HepG2 (cell line): ENCODE measurements around the gene MYEOV. TPM values are rescaled to one million over a fixed set of nuclear protein-coding genes. Genes with fewer than 3 reads are reported as not detected.

ENCODE experiments used
- CENPT ChIP-seq: sonication (generic); formaldehyde crosslinking; IDR thresholded peaks from 2 replicates; pipeline ENCODE4 v1.8.0; 2022; ENCODE audit warnings: low read depth, mild to moderate bottlenecking, moderate library complexity, missing genetic modification reagents
- CREM ChIP-seq, 2 experiments: sonication (generic) in 1 of 2; formaldehyde crosslinking in 1 of 2; IDR thresholded peaks; 2 replicates each; pipeline versions ENCODE4 v1.4.0 to v1.6.1; 2016 to 2020; ENCODE audit warnings: antibody characterized with exemption in 1 of 2, mild to moderate bottlenecking in 1 of 2, missing genetic modification reagents in 1 of 2
- ELF3 ChIP-seq: IDR thresholded peaks from 2 replicates; pipeline ENCODE4 v1.6.1; 2016; ENCODE audit warnings: missing genetic modification reagents, missing compliant biosample characterization
- FOXK1 ChIP-seq: sonication (generic); formaldehyde crosslinking; IDR thresholded peaks from 2 replicates; pipeline ENCODE4 v1.4.0; 2020; ENCODE audit warnings: low read depth, missing genetic modification reagents, borderline replicate concordance
- GATAD1 ChIP-seq: IDR thresholded peaks from 2 replicates; pipeline ENCODE4 v1.6.1; 2016; ENCODE audit warnings: missing genetic modification reagents, missing compliant biosample characterization
- HMGXB4 ChIP-seq, 2 experiments: sonication (generic) in 1 of 2; formaldehyde crosslinking in 1 of 2; IDR thresholded peaks; 2 replicates each; pipeline versions ENCODE4 v1.4.0 to v1.6.1; 2018 to 2020; ENCODE audit warnings: missing genetic modification reagents in 2 of 2, borderline replicate concordance in 1 of 2, low read depth in 1 of 2, mild to moderate bottlenecking in 1 of 2, missing biosample characterization in 1 of 2
- IKZF1 ChIP-seq: fragments of 450-650 bp; IDR thresholded peaks from 2 replicates; pipeline ENCODE4 v1.7.1; 2016
- IRF2 ChIP-seq: IDR thresholded peaks from 2 replicates; pipeline ENCODE4 v1.6.1; 2018; ENCODE audit warnings: missing genetic modification reagents, missing compliant biosample characterization
- IRX3 ChIP-seq: sonication (generic); formaldehyde crosslinking; IDR thresholded peaks from 2 replicates; pipeline ENCODE4 v1.8.1; 2023; ENCODE audit warnings: mild to moderate bottlenecking, low read depth, missing genetic modification reagents, borderline replicate concordance
- LCORL ChIP-seq, 2 experiments: fragments of 450-650 bp in 1 of 2; sonication (generic) in 1 of 2; formaldehyde crosslinking in 1 of 2; IDR thresholded peaks; 2 replicates each; pipeline versions ENCODE4 v1.5.0 to v1.6.1; 2017 to 2020; ENCODE audit warnings: antibody characterized with exemption in 1 of 2, missing genetic modification reagents in 1 of 2
- MEIS1 ChIP-seq: sonication (generic); formaldehyde crosslinking; IDR thresholded peaks from 2 replicates; pipeline ENCODE4 v1.9.0; 2021; ENCODE audit warnings: mild to moderate bottlenecking, missing genetic modification reagents, moderate library complexity, borderline replicate concordance
- NR2F1 ChIP-seq, 2 experiments: fragments of 450-650 bp in 1 of 2; formaldehyde crosslinking in 1 of 2; IDR thresholded peaks; 2 replicates each; pipeline versions ENCODE4 v1.5.0 to v1.6.1; 2016 to 2020; ENCODE audit warnings: mild to moderate bottlenecking in 1 of 2, missing compliant biosample characterization in 1 of 2, missing genetic modification reagents in 1 of 2, moderate library complexity in 1 of 2
- RARA ChIP-seq: IDR thresholded peaks from 2 replicates; pipeline ENCODE4 v1.6.1; 2016; ENCODE audit warnings: missing genetic modification reagents, missing compliant biosample characterization
- REXO4 ChIP-seq: sonication (generic); formaldehyde crosslinking; IDR thresholded peaks from 2 replicates; pipeline ENCODE4 v1.8.0; 2022; ENCODE audit warnings: missing genetic modification reagents, mild to moderate bottlenecking, borderline replicate concordance
- SETDB1 ChIP-seq: sonication (generic); formaldehyde crosslinking; IDR thresholded peaks from 2 replicates; pipeline ENCODE4 v1.5.1; 2020; ENCODE audit warnings: missing genetic modification reagents, mild to moderate bottlenecking, borderline replicate concordance
- SP2 ChIP-seq: sonication (generic); formaldehyde crosslinking; IDR thresholded peaks from 2 replicates; pipeline ENCODE4 v1.5.1; 2020; ENCODE audit warnings: mild to moderate bottlenecking, missing genetic modification reagents
- TEAD3 ChIP-seq: optimal IDR thresholded peaks from 2 replicates; pipeline ENCODE3; 2016; ENCODE audit warnings: borderline replicate concordance
- ZC3H4 ChIP-seq: sonication (generic); formaldehyde crosslinking; IDR thresholded peaks from 2 replicates; pipeline ENCODE4 v1.4.0; 2020; ENCODE audit warnings: missing genetic modification reagents, borderline replicate concordance
- ZFP37 ChIP-seq: sonication (generic); formaldehyde crosslinking; IDR thresholded peaks from 2 replicates; pipeline ENCODE4 v1.4.0; 2020; ENCODE audit warnings: missing genetic modification reagents, borderline replicate concordance
- ZNF20 ChIP-seq: sonication (generic); formaldehyde crosslinking; IDR thresholded peaks from 2 replicates; pipeline ENCODE4 v1.4.0; 2020; ENCODE audit warnings: mild to moderate bottlenecking, moderate library complexity, missing genetic modification reagents
- ZNF253 ChIP-seq: sonication (generic); formaldehyde crosslinking; IDR thresholded peaks from 2 replicates; pipeline ENCODE4 v1.8.0; 2022; ENCODE audit warnings: mild to moderate bottlenecking, missing genetic modification reagents, borderline replicate concordance
- ZNF691 ChIP-seq: sonication (generic); formaldehyde crosslinking; IDR thresholded peaks from 2 replicates; pipeline ENCODE4 v1.4.0; 2020; ENCODE audit warnings: missing genetic modification reagents, low read depth, mild to moderate bottlenecking, borderline replicate concordance
- ZSCAN20 ChIP-seq: sonication (generic); formaldehyde crosslinking; IDR thresholded peaks from 2 replicates; pipeline ENCODE4 v1.4.0; 2020; ENCODE audit warnings: missing genetic modification reagents, mild to moderate bottlenecking, borderline replicate concordance
- ZSCAN21 ChIP-seq: sonication (generic); formaldehyde crosslinking; IDR thresholded peaks from 2 replicates; pipeline ENCODE4 v1.8.0; 2022; ENCODE audit warnings: mild to moderate bottlenecking, missing genetic modification reagents, moderate library complexity, borderline replicate concordance
- polyA plus RNA-seq, 8 experiments: library from polyadenylated mRNA; depleted of rRNA in 3 of 8; stranded (reverse) in 7 of 8; unstranded in 1 of 8; fragments of >200 nt; fragmentation: Illumina TruSeq in 4 of 8; extraction: Trizol in 4 of 8; gene quantifications; 2 replicates each; pipeline versions ENCODE4 v1.2.1 to v1.2.3, GENCODE V29; 2011 to 2016; ENCODE audit warnings: low read depth in 4 of 8, missing spikeins in 1 of 8, mixed read lengths in 1 of 8; ENCODE audit not compliant: insufficient read depth in 1 of 8
- total RNA-seq, 5 experiments: library from RNA; depleted of rRNA; stranded (reverse); fragments of >200 nt; fragmentation: Illumina TruSeq; extraction: Trizol; gene quantifications; 2 replicates each; pipeline ENCODE4 v1.2.3, GENCODE V29; 2016; ENCODE audit warnings: low read depth in 1 of 5
- TF ChIP-seq, protein P1 (sequence below): sonication (generic); IDR thresholded peaks from 2 replicates; pipeline ENCODE4 v1.6.1; 2016; ENCODE audit warnings: low read depth, borderline replicate concordance

Gene MYEOV
- total and polyA plus RNA-seq, 2 of the 13 experiments (the other 11 are each of a cell fraction or from before 2014, with no cell fraction given), result 0.33 to 1.8 TPM

DNA sequence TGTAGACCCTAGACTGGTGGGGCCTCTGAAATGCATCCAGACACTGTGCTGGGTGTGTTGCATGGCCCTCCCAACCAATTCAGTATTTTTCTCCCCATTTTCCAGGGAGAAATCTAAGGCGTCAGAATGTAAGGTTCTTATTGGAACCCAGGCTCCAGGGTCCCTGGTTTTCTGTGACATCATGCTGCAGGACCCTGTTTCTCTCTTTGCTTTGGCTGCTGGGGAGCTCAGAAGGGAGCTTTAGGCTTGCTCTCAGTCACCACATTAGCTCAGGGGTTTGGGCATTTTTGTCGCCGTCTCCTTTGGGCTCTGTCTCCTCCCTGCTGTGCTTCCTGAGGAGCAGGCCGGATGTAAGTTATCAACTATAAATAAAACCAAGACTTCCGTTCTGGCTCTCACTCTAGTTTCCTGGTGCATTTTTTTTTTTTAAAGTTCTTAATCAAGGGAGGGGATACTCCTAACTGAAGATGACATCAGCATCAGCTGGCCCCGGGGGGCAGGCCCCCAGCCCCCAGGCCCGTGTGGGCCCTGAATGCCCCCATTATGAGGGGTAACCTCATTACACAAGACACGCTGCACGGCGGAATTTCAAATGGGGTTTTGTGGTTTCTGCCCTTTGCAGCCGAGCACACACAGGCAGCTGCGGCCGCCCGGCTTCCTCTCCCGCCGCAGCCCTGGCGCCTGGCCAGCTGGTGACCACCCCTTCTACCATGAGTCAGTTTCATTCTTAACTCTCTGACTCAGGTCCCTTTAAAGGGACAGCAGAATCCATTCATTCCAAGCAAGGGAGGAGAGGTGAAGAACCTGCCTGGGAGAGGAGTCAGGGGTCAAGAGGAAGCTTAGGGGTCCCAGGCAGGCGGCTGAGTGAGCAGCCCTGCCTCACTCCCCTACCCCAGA, 3.2 kb downstream of the MYEOV start (continued):
- TF ChIP-seq ZSCAN20 (CRISPR knock-in tag) (no peak), IRF2 (peak; percentile 36; the same call in 1 of the 2 replicates), ZNF20 (CRISPR knock-in tag) (no peak), MEIS1 (CRISPR knock-in tag) (no peak), IKZF1 (no peak), ZNF691 (CRISPR knock-in tag) (no peak), SP2 (CRISPR knock-in tag) (no peak), GATAD1 (no peak), CREM (IDR thresholded peaks at IDR 0.05) (0 out of 2 replicates have a peak, but pooled peaks have one; percentile 22), CREM (CRISPR knock-in tag; IDR thresholded peaks at IDR 0.05) (no peak), SETDB1 (CRISPR knock-in tag) (no peak), ZC3H4 (no peak), CENPT (CRISPR knock-in tag) (no peak), FOXK1 (CRISPR knock-in tag) (peak; percentile 26; the same call in 1 of the 2 replicates), HMGXB4 (CRISPR knock-in tag; IDR thresholded peaks at IDR 0.05; ENCODE audit: borderline replicate concordance in 1 of 2, low read depth in 1 of 2) (0 out of 4 replicates have a peak, but pooled peaks of 1 of the 2 experiments have one; percentile 31), ZSCAN21 (CRISPR knock-in tag) (no peak), IRX3 (CRISPR knock-in tag) (no peak), REXO4 (CRISPR knock-in tag) (no peak), RARA (CRISPR knock-in tag) (peak; percentile 62), NR2F1 (CRISPR knock-in tag; IDR thresholded peaks at IDR 0.05) (0 out of 4 replicates have a peak, but pooled peaks of 1 of the 2 experiments have one; percentile 11), ELF3 (CRISPR knock-in tag) (no peak), TEAD3 (CRISPR knock-in tag) (peak; percentile 63), LCORL (IDR thresholded peaks at IDR 0.05) (no peak), LCORL (CRISPR knock-in tag; IDR thresholded peaks at IDR 0.05) (no peak), ZNF253 (CRISPR knock-in tag) (no peak), ZFP37 (CRISPR knock-in tag) (no peak)
- TF ChIP-seq, protein P1, sequence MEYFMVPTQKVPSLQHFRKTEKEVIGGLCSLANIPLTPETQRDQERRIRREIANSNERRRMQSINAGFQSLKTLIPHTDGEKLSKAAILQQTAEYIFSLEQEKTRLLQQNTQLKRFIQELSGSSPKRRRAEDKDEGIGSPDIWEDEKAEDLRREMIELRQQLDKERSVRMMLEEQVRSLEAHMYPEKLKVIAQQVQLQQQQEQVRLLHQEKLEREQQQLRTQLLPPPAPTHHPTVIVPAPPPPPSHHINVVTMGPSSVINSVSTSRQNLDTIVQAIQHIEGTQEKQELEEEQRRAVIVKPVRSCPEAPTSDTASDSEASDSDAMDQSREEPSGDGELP, result peak; percentile 86
